NCI-H1694 (cell line): ENCODE results near the gene DACT1.

Experiments
- DNase-seq: peaks from one replicate; lab custom pipeline; 2025; lab: John Stamatoyannopoulos, UW

DACT1 gene

DNA sequence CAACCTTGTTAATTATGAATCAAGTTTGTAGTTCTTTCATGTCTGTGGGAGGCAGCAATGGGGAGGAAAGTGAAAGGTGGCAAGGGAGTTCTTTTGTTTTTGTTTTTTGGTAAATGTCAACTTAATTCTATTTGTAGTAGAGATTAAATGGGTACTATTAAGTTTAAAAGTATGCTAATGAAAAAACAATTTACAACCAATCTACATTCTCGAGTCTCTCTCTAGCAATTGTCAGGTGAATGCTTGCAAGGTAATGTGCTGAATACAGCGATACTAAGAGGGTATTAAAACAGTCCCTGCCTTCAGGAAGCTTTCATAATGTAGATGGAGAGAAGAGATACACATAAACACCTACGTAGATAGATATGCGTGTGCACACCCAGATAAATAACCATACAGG lies 1.6 kb upstream of the DACT1 start:
- DNase-seq, result no peak

DNA sequence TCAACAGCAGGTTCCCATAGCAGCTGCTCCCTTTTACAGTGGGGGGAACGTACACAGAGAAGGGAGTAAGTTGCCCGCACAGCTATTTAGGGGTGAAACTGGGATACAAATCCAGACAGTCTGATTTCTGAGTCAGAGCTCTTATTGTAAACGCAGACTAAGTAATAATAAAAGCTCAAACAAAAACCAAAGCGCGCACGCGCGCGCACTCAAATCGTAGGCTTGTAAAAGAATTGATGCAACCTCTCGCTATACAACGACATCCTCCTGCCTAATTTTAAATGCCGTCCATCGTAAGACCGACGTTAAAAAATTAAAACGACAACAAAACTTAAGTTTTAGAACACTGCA lies 747 bp upstream of the DACT1 start:
- no peak for DNase-seq

DNA sequence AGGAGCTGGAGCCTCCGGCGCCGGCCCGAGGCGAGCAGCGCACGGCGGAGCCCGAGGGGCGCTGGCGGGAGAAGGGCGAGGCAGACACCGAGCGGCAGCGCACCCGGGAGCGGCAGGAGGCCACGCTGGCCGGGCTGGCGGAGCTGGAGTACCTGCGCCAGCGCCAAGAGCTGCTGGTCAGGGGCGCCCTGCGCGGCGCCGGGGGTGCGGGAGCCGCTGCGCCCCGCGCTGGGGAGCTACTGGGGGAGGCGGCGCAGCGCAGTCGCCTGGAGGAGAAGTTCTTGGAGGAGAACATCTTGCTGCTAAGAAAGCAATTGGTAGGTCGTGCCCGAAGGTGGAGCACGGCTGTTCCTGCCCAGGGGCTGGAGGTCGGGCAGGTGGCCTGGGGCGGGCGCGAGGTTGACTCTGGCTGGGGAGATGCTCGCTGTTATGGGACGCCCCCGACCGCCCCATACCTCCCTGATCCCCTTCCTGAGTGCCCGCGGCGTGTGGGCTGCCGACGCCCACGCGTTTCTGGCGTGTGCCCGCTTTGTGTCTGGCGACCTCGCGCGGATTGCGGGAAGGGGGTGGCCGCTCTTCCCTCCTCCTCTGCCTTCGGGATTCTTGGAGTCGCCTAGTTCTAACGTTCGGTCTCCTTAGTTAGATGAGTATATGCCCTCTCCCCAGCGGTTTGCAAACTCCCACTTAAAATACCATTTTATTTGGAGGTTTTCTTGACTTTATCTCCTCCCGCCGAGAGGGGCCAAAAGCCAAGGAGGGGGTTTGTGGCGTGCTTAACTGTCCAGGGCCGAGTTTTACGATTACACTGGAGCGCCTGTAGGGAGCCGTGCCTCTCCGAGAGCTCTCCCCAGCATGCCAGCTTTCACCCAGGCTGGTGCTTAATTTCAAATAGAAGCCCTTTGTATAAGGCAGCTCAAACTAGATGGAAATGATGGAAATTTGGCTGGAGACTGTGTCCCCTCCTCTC lies 752 bp downstream of the DACT1 start:
- no peak for DNase-seq

DNA sequence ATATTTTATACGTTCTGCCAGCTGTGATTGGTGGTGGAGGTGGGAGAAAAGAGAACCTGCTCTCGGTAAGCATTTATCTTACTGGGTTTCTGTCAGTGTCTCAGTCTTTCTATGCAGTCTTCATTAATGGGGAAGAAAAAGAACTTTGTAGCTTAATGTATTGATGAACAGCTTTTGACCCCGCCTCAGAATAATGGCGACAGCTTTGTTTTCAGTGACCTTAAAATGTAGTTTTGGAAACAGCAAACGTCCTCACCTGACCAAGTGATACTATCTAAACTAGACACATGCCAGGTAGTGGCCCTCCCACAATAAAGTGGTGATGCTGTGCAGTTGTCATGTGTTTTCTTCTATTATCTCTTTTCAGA lies 1.4 kb downstream of the DACT1 start:
- DNase-seq, result no peak

DNA sequence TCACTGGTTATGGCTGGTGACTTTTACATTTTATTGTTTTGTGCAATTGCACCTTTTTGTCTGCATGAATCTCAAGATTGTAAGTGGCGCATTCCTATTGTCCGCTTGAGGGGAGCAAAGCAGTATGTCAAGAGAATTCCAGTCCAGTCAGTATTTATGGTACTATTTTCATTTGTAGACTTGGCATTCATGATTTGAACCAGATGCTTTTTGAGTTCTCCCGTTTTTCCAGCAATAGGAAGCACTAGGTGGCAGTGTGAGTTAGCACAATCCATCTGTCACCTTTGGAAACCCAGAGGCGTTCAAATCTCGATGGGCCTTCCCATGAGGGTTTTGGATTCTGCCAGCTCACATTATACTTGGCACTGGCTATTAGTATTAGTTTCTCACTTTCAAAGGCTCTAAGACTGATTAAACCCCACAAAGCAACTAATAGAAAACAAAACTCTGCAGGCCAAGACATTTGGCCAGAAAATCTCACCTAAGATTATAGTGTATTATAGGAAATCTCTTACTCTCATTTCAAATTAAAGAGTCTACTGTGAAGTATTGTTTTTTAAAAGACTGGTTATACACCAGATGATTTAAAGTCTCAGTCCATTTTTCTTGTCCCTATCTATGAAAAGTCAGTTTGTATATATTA lies 2.2 kb downstream of the DACT1 start:
- DNase-seq, result peak; percentile 88

DNA sequence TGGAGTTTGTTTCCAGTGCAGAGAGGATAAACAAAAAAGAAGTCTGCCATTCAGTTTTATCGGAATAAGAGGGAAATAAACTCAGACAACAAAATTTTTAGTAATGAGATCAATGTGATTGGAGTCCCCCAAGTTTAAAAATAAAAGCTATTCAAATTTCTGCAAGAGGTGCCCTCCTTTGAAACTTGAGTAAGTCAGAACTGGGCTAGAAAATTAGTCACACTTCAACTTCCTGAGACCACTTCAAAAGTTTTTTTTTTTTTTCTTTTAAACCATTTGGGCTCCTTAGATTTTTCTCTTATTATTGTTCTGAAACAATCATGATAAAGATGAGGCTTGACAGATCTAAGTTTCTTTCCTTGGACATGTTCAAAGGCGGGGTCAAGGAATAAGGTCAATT lies 3.2 kb downstream of the DACT1 start:
- DNase-seq, result no peak

DNA sequence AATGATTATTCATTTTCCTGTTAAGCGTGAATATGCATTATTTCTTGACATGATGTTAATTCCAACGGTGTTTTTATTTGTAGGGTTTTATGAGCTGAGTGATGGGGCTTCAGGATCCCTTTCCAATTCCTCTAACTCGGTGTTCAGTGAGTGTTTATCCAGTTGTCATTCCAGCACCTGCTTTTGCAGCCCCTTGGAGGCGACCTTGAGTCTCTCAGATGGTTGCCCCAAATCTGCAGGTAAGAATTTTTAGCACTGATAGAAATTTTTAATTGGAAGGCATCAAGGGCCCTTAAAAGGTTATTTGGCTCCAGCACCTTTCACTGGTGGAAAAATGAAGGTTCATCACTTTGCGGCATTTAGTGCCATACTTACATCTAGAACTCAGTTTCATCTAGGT lies 3.7 kb downstream of the DACT1 start:
- DNase-seq, result no peak

DNA sequence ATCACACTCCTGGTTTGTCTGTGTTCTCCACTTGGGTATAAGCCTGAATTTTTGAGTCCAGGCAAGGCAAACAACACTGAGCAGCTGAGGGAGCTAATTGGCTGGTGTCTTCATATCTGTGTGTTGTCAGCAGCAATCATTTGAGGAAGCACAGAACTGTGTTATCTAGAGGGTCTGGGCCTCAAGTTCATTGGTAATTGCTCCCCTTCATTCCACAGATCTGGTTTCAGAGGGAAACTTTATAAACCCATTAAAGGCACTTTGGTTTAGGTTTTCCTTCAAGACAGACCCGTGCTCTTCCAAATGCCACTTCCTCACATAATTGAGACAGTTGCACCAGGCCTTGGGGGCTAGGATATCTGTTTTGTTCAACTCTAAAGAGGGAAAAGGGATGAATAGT lies 5.6 kb downstream of the DACT1 start:
- DNase-seq, result no peak

DNA sequence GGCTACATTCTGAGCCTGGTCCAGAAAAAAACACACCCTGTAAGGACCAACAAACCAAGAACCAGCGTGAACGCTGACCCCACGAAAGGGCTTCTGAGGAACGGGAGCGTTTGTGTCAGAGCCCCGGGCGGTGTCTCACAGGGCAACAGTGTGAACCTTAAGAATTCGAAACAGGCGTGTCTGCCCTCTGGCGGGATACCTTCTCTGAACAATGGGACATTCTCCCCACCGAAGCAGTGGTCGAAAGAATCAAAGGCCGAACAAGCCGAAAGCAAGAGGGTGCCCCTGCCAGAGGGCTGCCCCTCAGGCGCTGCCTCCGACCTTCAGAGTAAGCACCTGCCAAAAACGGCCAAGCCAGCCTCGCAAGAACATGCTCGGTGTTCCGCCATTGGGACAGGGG lies 7.9 kb downstream of the DACT1 start:
- no peak for DNase-seq

DNA sequence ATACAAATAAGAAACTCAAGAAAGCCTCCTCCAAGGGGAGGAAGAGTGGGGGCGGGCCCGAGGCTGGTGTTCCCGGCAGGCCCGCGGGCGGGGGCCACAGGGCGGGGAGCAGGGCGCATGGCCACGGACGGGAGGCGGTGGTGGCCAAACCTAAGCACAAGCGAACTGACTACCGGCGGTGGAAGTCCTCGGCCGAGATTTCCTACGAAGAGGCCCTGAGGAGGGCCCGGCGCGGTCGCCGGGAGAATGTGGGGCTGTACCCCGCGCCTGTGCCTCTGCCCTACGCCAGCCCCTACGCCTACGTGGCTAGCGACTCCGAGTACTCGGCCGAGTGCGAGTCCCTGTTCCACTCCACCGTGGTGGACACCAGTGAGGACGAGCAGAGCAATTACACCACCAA lies 8.7 kb downstream of the DACT1 start:
- no peak for DNase-seq

DNA sequence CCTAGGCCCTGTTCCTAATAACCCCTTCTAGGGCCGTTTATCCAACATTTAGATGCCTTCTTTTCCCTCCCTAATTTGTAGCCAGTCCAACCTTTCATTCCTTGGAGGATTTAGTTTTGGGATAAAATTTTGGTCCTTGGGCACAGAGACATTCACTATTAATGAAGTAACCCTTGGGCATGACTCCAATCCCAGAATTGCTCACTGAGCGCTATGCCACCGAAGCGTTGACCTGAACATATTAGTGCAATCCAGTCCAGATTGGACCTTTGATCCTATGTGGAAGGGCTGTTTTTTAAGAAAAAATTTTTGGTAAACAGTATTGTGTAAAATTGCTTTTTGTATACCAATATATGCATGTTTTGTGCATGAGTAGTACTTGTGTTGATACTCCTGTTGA lies 10.0 kb downstream of the DACT1 start:
- DNase-seq, result no peak

DNA sequence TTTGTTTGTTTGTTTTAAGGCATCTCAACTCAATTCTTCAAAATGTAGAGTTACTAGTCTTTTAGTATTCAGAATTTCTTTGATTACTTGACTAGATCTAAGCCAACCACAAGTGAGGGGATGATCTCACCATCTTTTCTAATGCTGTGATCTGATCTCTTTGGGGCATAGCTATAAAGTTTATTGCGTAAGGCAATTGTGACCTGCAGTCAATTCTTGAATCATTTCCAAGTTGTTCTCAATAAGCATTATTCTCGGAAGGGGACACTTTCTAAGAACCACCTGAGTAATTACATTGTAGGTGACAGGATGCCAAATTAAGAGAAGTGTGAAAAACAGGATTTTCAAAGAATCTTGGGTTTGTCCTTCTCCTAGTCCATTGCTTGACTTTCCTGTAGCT lies 13.1 kb downstream of the DACT1 start:
- no peak for DNase-seq

DNA sequence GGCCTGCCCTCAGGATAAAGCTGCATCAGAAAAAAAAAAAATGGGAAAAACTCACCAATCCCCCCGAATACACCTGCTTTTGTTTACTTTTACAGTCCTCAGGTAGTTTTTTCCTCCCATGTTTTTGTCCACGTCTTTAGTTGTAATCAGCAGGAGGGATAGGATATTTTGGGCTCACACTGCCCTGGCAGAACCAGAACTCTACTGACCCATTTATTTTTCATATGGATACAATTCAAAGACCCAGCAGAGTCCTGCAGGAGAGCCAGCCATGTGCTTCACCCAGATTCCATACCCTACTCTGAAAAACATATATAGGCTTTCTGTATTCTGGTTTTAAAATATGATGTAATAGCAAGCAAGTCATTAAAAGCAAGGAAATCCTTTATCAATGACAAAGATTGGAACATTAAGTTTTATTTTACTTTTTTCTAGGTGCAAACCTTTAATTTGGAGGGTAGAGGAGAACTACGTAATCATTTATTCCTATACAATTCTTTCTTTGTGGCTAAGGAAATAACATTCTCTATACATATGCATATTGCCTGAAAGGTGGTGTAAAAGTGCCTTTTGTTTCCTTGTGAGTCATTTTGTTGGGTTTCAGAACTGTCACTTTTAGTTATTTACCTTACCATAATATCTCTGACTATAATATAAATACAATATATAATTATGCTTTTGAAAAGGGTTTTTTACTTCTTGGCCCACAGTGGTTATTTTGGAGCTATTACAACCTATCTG lies 19.1 kb downstream of the DACT1 start:
- DNase-seq, result no peak

DNA sequence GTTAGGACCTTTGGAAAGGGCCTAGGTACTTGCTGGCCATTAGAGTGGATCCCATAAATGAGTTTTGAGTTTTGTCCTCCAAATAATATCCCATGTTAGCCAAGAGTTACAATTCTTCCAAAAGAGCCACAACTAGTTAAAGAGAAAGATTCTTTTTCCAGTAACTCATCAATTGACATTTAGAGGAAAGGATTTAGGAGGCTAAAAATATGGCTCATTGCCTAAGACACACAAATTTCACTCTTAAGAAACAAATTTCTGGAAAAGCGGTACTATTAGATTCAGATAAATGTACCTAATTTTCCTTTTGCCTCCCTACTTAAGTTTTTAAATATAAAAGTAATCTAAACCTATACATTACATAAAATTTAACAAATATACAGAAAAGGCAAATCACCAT lies 21.3 kb downstream of the DACT1 start:
- DNase-seq, result no peak

DNA sequence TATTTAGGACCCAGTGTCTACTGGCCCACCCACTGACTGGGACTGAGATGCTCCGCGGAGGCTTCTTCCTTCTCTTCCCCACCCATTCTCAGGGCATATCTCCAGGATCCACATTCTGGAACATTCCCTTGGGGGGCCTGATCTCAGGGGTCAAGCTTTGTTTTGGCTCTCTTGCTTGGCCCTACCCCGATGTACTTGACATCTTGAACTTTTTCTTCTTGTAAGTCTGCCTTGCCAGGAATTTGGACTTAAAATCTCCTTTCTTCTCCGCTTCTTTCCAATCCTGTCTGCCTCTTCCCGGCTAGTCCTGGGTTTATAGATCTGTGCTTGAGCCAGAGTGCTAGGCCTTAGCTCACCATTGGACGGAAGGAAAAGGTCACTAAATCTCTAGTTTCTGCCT lies 22.1 kb downstream of the DACT1 start:
- no peak for DNase-seq

DNA sequence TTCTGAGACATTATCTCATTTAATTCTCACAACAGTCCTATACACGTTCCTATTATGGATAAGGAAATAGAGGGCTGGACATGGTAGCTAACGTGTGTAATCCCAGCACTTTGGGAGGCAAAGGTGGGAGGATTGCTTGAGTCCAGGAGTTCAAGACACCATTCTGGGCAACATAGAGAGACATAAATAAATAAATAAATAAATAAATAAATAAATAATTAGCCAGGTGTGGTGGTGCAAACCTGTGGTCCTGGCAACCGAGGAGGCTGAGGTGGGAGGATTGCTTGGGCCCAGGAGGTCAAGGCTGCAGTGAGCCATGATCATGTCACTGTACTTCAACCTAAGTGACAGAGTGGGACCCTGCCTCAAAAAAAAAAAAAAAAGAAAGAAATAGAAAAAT lies 22.6 kb downstream of the DACT1 start:
- DNase-seq, result no peak

DNA sequence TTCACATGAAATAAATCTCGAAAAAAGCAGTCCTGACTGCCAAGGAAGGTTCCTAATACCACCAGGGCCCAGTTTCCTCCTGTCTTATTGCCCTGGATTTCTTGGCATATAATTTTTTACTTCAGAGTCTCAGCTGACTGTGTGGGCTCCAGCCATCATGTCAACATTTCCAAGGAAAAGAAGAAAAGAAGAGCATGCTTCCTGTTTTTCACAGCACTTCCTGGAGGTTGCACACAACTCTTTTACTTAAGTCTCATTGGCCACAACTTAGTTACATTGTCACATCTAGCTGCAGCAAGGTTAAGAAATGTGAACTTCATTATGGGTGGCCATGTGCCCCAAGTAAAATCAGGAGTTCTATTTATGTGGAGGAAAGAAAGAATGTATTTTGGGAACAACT lies 24.3 kb downstream of the DACT1 start:
- DNase-seq, result no peak

DNA sequence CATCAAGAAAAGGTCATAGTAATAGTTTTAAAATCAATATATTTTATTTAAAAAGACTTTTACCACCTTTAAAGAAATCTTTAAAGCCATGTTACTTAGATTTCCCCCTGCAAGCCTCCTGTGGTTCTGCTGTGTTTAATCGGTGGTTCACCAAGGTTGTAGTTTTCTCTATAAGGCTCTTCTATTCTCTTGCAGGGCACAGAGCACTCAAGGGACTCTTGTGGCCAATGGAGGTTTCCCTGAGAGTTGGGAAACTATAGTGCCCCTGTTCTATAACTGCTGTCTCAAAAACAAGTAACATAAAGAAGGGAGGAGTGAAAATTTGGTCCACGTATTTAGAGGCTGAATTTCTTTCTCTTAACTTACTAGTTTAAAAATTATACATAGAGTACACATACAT lies 25.0 kb downstream of the DACT1 start:
- no peak for DNase-seq

DNA sequence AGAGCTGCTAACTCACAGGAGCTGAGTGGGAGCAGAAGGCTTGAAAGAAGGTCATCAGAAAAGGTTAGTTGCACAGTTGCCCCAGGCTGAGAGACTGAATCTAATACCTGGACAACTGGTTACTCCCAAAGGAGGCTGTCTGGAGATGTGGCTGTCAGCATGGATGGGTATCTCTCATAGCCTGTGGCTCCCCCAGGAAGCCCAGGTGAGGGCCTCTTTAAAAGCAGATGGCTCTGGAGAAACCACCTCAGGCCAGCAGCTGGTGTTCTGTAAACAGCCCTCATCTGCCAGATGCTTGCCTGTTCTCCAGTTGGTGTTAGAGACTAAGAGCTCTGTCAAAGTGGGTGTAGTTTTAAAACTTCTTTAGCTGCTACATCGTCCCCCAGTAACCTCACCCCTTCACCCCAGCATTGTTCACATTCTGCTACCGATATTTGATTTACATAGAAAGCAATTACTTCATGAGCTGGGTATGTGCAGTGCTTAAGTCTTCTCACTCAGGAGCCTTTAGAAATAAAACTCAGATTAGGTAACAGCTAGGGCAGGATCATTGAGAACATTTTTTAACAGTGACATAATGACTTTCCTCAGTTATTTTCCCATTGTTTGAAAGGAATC lies 25.8 kb downstream of the DACT1 start:
- DNase-seq, result peak; percentile 85

DNA sequence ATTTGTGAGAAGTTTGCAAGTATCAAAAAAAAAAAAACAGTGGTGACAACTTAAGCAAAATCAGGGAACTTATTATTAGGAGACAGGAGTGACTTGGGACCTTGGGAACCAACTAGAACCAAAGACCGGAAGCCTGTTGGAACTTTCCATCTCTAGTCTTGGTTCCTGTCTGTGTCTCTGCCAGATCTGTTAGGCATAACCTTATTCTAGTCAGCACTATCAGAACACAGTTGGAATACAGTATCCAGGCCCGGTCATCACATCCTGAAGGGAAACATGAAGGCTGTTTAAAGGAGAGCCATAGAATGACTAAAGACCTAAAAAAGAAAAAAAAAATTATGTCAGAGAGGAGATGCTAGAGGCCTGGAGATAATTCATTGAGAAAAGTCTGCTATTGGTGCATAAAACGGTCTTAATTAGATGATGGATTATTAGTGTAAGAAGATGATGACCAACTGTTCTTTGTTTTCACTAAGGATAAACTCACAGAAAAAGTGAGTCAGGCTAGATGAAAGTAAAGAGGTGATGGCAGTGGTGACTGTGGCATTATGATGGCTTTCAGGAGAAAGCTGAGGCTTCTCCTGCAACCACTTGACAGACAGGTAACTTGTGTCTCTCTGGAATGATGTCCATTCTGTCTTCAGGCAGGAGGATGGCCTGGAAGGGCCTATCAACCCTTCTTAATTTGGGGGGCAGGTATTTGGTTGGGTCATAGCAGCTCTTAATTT lies 28.2 kb downstream of the DACT1 start:
- no peak for DNase-seq

DNA sequence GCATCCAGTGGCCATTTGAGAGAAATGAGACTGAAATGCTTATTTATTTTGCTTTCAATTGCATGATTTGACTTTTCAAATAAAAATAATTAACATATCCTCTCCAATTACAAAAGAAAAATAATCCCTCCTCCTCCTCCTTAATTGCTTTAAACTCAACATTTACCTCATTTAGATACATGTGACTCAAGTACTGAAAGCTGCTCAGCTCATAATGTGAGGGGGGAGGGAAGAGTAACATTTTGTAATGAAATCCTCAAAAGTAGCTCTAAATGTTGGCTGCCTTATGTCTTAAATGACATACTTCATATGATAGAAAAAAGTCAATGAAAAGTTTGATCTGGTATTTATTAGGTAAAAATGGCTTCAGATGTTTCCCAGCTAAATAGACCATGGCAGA lies 29.0 kb downstream of the DACT1 start:
- no peak for DNase-seq

DNA sequence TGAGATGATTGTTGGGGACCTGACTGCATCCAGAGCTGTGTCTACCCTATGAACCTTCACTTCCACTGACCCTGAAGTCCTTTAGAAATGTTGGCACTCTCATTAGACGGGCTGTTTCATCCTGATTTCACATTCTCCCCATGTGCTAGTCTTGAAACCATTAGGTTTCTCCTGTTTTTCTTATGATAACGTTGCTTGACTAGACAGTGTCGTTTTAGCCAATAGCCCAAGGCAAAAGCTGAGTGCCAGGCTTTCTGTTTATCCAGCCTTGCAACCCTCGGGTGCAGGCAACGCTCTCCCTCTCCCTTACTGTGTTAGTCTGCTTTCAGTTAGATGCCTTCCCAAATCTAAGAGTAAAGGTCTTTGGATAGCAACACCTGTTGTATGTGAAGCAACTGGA lies 30.1 kb downstream of the DACT1 start:
- DNase-seq, result no peak
